ENCODE measurements around the gene ETV3. TPM values are rescaled to one million over a fixed set of nuclear protein-coding genes. Genes with fewer than 3 reads are reported as not detected.
A peak's percentile ranks its signal among the peaks of the same experiment; 100 is the strongest.
"Not testable (repeated sequence)": the region's sequence is repeated elsewhere in the genome, so short reads cannot be mapped to it uniquely, and the experiment has no call there.

The ETV3 gene
- total RNA-seq: 10 to 100 TPM; 47.5 to 51.1 TPM

GRCh38 chr1:157138220-157139051, at the start of gene ETV3:
Gene ETV3, minus strand, starts transcription at chr1:157138395. Its CDS starts 2,043 bp downstream, at chr1:157136352.
- no peaks in the 10 kb centered on the region for H3K27me3 Mint-ChIP-seq
- peak within 1 kb of the TSS; percentile 92 for H3K4me3 Mint-ChIP-seq
- CTCF ChIA-PET: interaction anchor here (1.4 to 4.6 kb wide), 4 partner anchors 10 to 48 kb away, joined by 3 to 48 read pairs (median 6); no protein-coding TSS in a partner anchor
- peaks cover 51% of the 10 kb centered on the region for H3K4me1 Mint-ChIP-seq
- DNase-seq: peak; percentile 94
- peaks cover 39% of the 10 kb centered on the region for H3K36me3 Mint-ChIP-seq (ENCODE audit: low read depth)
- POLR2A ChIA-PET: interaction anchor here (0.6 to 3.4 kb wide), 8 partner anchors 11 to 41 kb away, joined by 3 to 13 read pairs (median 4); no protein-coding TSS in a partner anchor
- no peaks in the 10 kb centered on the region for H3K9me3 Mint-ChIP-seq
- H3K27ac Mint-ChIP-seq: peak within 1 kb of the TSS; percentile 86

GRCh38 chr1:157186281-157186992, 48.2 kb upstream of the ETV3 start:
- H3K27ac Mint-ChIP-seq: no peak overlapping the region
- no peak for DNase-seq
- ChIA-PET CTCF (no interaction called here), POLR2A (no interaction called here)
- no peak overlapping the region for H3K4me3 Mint-ChIP-seq
- no peaks in the 10 kb centered on the region for H3K9me3 Mint-ChIP-seq
- peaks cover 18% of the 10 kb centered on the region for H3K27me3 Mint-ChIP-seq
- H3K36me3 Mint-ChIP-seq (ENCODE audit: low read depth): no peaks in the 10 kb centered on the region
- no peaks in the 10 kb centered on the region for H3K4me1 Mint-ChIP-seq

GRCh38 chr1:157183870-157184269, 45.7 kb upstream of the ETV3 start:
- POLR2A ChIA-PET: no interaction called here

GRCh38 chr1:157182371-157182770, 44.2 kb upstream of the ETV3 start:
- H3K4me3 Mint-ChIP-seq, H3K27ac Mint-ChIP-seq, CTCF ChIA-PET: not testable (repeated sequence)

More at GRCh38 chr1:157183870-157184269, 45.7 kb upstream of the ETV3 start:
- DNase-seq: no peak
- Mint-ChIP-seq H3K9me3 (no peaks in the 10 kb centered on the region), H3K27ac (no peak overlapping the region), H3K36me3 (ENCODE audit: low read depth) (no peaks in the 10 kb centered on the region), H3K27me3 (peaks cover 29% of the 10 kb centered on the region), H3K4me1 (no peaks in the 10 kb centered on the region), H3K4me3 (no peak overlapping the region)
- CTCF ChIA-PET: interaction anchor here (1.2 to 1.7 kb wide), 2 partner anchors 94 to 312 kb away, joined by 3 to 4 read pairs; no protein-coding TSS in a partner anchor

GRCh38 chr1:157181790-157182189, 43.6 kb upstream of the ETV3 start:
- no peaks in the 10 kb centered on the region for H3K36me3 Mint-ChIP-seq (ENCODE audit: low read depth)
- no peaks in the 10 kb centered on the region for H3K9me3 Mint-ChIP-seq
- no peak overlapping the region for H3K27ac Mint-ChIP-seq
- H3K4me3 Mint-ChIP-seq: no peak overlapping the region
- peaks cover 33% of the 10 kb centered on the region for H3K27me3 Mint-ChIP-seq
- POLR2A ChIA-PET: no interaction called here
- no peak for DNase-seq
- H3K4me1 Mint-ChIP-seq: no peaks in the 10 kb centered on the region
- CTCF ChIA-PET: interaction anchor here (1.8 kb wide), 1 partner anchor 92 kb away, joined by 3 read pairs; no protein-coding TSS in a partner anchor

More at GRCh38 chr1:157182371-157182770, 44.2 kb upstream of the ETV3 start:
- POLR2A ChIA-PET; H3K36me3 Mint-ChIP-seq (ENCODE audit: low read depth); H3K9me3 Mint-ChIP-seq; H3K4me1 Mint-ChIP-seq; DNase-seq: not testable (repeated sequence)
- H3K27me3 Mint-ChIP-seq: peaks cover 32% of the 10 kb centered on the region

- peaks cover 38% of the 10 kb centered on the region for H3K27me3 Mint-ChIP-seq
- no peaks in the 10 kb centered on the region for H3K4me1 Mint-ChIP-seq
- no peaks in the 10 kb centered on the region for H3K36me3 Mint-ChIP-seq (ENCODE audit: low read depth)
- ChIA-PET POLR2A (no interaction called here), CTCF (interaction anchor here (1.8 kb wide), 1 partner anchor 91 kb away, joined by 3 read pairs; no protein-coding TSS in a partner anchor)
- H3K9me3 Mint-ChIP-seq: no peaks in the 10 kb centered on the region
- DNase-seq: no peak
- no peak overlapping the region for H3K27ac Mint-ChIP-seq
- H3K4me3 Mint-ChIP-seq: no peak overlapping the region
Observed at GRCh38 chr1:157181258-157181657, 43.1 kb upstream of the ETV3 start.

GRCh38 chr1:157178490-157178889, 40.3 kb upstream of the ETV3 start:
- peaks cover 32% of the 10 kb centered on the region for H3K27me3 Mint-ChIP-seq
- H3K27ac Mint-ChIP-seq: no peak overlapping the region
- no peaks in the 10 kb centered on the region for H3K4me1 Mint-ChIP-seq
- ChIA-PET POLR2A (no interaction called here), CTCF (interaction anchor here (0.9 kb wide), 1 partner anchor 18 kb away, joined by 6 read pairs; no protein-coding TSS in a partner anchor)
- DNase-seq: no peak
- H3K4me3 Mint-ChIP-seq: no peak overlapping the region
- H3K36me3 Mint-ChIP-seq (ENCODE audit: low read depth): no peaks in the 10 kb centered on the region
- H3K9me3 Mint-ChIP-seq: no peaks in the 10 kb centered on the region

- Mint-ChIP-seq H3K27me3 (peaks cover 35% of the 10 kb centered on the region), H3K4me3 (no peak overlapping the region), H3K4me1 (no peaks in the 10 kb centered on the region), H3K36me3 (ENCODE audit: low read depth) (no peaks in the 10 kb centered on the region), H3K27ac (no peak overlapping the region), H3K9me3 (no peaks in the 10 kb centered on the region)
- CTCF ChIA-PET: interaction anchor here (0.9 kb wide), 1 partner anchor 19 kb away, joined by 6 read pairs; no protein-coding TSS in a partner anchor
- POLR2A ChIA-PET: no interaction called here
- DNase-seq: no peak
Observed at GRCh38 chr1:157177733-157178394, 39.7 kb upstream of the ETV3 start.

- Mint-ChIP-seq H3K27ac (no peak overlapping the region), H3K4me3 (no peak overlapping the region), H3K27me3 (peaks cover 38% of the 10 kb centered on the region), H3K4me1 (no peaks in the 10 kb centered on the region), H3K9me3 (no peaks in the 10 kb centered on the region), H3K36me3 (ENCODE audit: low read depth) (no peaks in the 10 kb centered on the region)
- CTCF ChIA-PET: interaction anchor here (1.4 to 2.6 kb wide), 2 partner anchors 20 to 66 kb away, joined by 3 to 12 read pairs; no protein-coding TSS in a partner anchor
- POLR2A ChIA-PET: no interaction called here
- DNase-seq: no peak
Observed at GRCh38 chr1:157176591-157177121, 38.5 kb upstream of the ETV3 start.

GRCh38 chr1:157176016-157176415, 37.8 kb upstream of the ETV3 start:
- Mint-ChIP-seq H3K4me1 (no peaks in the 10 kb centered on the region), H3K9me3 (no peaks in the 10 kb centered on the region), H3K36me3 (ENCODE audit: low read depth) (no peaks in the 10 kb centered on the region), H3K27ac (no peak overlapping the region), H3K27me3 (peaks cover 34% of the 10 kb centered on the region), H3K4me3 (no peak overlapping the region)
- ChIA-PET CTCF (interaction anchor here (1.4 to 2.6 kb wide), 2 partner anchors 19 to 65 kb away, joined by 3 to 12 read pairs; no protein-coding TSS in a partner anchor), POLR2A (no interaction called here)
- no peak for DNase-seq

GRCh38 chr1:157173900-157174410, 35.8 kb upstream of the ETV3 start:
- H3K36me3 Mint-ChIP-seq (ENCODE audit: low read depth): no peaks in the 10 kb centered on the region
- CTCF ChIA-PET: interaction anchor here (2.6 kb wide), 1 partner anchor 17 kb away, joined by 12 read pairs; no protein-coding TSS in a partner anchor
- no peaks in the 10 kb centered on the region for H3K9me3 Mint-ChIP-seq
- POLR2A ChIA-PET: no interaction called here
- DNase-seq: no peak
- peaks cover 28% of the 10 kb centered on the region for H3K27me3 Mint-ChIP-seq
- no peak overlapping the region for H3K4me3 Mint-ChIP-seq
- no peaks in the 10 kb centered on the region for H3K4me1 Mint-ChIP-seq
- no peak overlapping the region for H3K27ac Mint-ChIP-seq

GRCh38 chr1:157173241-157173640, 35.0 kb upstream of the ETV3 start:
- POLR2A ChIA-PET; H3K36me3 Mint-ChIP-seq (ENCODE audit: low read depth); H3K4me1 Mint-ChIP-seq; H3K4me3 Mint-ChIP-seq; H3K27ac Mint-ChIP-seq; H3K9me3 Mint-ChIP-seq; CTCF ChIA-PET: not testable (repeated sequence)
- DNase-seq: peak; percentile 9
- H3K27me3 Mint-ChIP-seq: peaks cover 28% of the 10 kb centered on the region

All from activated CD4-positive, alpha-beta memory T cell treated with anti-CD3 and anti-CD28 coated beads, Interleukin-2, amount 10 ng/mL, durations not matched to agents 7 days and 5 days (primary cell).